Fibroblast of skin of back (primary cell): ENCODE measurements around the gene NTNG1. TPM values are rescaled to one million over a fixed set of nuclear protein-coding genes. Genes with fewer than 3 reads are reported as not detected.

Source experiments
- DNase-seq: peaks from one replicate; pipeline ENCODE4 v3.0.0-alpha.2; 2013
- polyA plus RNA-seq, 2 experiments: library from polyadenylated mRNA; unstranded; fragments of 120-200 nt; gene quantifications; one replicate each; pipeline ENCODE4 v1.2.1, GENCODE V29; 2013; ENCODE audit not compliant: insufficient read length in 2 of 2

Gene NTNG1
- 1.6 TPM for polyA plus RNA-seq (2013, experiment 1 of 2; ENCODE audit: insufficient read length)
- polyA plus RNA-seq (2013, experiment 2 of 2; ENCODE audit: insufficient read length): 0.52 TPM

DNA sequence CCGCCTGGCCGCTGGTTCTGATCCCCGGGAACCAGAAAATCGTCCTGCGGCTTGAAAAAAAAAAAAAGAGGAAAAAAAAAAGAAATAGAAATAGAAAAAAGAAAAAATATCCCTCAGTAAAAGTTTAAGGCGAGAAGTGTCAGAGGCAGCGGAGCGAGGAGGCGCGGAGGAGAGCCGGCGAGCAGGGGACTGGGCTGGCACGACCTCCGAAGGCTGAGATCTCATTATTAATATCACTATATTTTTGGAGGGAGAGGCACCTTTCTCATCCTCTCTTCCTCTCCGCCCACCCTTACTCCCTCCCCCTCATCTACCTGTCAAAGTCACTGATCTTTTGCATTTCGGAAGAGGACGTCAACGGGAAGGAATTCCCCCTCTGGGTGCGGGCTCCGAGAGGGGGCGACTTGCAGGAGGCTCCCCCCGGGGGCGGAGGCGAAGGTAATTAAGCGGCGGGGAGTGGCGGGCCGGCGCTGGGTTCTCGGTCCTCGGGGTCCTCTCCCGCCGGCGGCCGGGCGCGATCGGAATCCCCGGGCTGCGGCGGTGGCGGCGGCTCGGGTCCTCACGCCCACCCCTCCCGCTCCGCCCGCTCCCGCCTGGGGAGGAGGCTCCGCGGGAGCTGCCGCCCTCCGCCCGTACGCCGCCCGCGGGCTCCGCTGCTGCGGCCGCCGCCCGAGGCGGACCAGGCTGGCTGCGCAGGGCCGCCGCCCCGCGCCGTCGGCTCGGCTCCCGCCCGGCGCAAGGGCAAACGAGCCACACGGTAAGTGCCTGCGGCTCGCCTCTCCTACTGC, at the start of gene NTNG1:
Gene NTNG1 (plus strand): TSS at position 337 of the 788 bp plus-strand sequence.
- DNase-seq: peak; percentile 22

DNA sequence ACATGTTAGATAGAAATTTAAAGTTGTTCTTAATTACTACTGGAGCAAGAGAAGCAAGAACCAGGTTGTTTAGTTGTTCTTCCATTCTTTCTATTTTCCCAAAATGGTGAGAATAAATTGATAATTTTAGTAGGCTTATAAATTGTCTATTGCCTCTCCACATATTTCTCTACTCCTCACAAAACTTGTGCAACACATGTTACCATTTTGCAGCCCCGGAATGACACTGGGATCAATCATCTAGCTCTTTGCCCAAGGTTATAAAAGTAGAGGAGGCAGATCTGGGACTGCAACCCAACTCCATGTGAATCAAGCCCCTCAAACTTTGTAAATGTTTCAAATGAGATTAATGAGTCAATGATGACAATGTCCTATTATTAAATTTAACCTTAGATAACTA, 49.4 kb upstream of the NTNG1 start:
- no peak for DNase-seq

DNA sequence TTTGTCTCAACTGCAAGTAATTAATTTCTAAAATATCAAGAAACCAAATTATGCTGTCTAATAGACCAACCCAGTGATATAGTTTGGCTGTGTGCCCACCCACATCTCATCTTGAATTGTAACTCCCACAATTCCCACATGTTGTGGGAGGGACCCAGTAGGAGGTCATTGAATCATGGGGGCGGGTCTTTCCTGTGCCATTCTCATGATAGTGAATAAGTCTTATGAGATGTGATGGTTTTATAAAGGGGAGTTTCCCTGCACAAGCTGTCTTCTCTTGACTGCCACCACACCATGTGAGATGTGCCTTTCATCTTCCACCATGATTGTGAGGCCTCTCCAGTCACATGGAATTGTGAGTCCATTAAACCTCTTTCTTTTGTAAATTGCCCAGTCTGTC, 47.4 kb upstream of the NTNG1 start:
- DNase-seq: peak; percentile 32

DNA sequence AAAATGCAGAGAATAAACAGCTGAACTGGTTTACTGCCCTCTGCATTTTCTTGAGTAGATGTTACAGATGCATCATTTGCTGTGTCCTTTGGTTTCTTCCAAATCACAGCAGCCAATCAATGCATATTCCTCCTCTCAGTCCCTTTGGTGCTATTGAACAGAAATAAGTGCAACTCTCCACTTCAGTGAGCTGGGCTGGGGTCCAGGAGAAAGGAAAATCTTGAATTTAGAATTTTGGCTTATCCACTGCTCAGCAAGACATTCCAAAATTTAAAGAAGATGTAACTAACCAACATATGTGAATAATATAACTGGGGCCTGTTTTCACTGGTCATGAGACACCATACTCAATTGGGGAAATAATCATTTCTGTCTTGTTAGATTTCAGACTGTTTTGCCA, 45.2 kb upstream of the NTNG1 start:
- no peak for DNase-seq

DNA sequence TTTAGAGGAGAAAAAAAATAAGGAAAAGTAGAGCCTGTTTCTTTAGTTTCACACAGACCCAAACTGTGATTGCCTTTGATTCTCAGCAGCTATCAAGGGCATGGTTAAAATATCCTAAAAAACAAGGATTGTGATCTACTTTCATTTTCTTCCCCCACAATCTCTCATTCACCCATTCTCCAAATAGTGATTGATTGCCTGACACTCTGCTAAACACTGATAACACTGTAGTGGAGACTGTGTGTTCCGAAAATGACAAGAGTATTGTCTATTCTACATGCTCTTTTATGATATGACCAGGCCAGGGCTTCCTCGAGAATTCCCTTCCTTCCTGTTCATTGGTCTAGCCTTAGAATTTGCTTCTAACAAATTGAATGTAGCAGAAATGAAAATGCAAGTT, 44.1 kb upstream of the NTNG1 start:
- DNase-seq: no peak

DNA sequence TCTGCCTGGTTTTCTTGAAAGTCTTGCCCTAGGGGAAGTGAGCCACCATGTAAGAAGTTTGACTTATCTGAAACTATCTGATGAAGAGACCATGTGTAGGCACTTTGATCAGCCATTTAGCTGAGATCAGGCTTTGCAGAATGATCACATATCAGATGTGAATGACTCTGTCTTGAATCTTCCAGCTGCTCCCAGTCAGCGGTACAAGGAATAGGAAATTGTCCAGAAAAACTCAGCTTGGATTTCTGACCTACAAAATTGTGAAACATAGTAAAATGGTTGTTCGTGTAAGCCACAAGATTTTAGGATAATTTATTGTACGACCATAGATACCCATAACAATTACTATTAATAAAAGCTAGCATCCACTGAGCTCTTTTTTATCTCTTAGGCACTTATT, 41.9 kb upstream of the NTNG1 start:
- DNase-seq: no peak

DNA sequence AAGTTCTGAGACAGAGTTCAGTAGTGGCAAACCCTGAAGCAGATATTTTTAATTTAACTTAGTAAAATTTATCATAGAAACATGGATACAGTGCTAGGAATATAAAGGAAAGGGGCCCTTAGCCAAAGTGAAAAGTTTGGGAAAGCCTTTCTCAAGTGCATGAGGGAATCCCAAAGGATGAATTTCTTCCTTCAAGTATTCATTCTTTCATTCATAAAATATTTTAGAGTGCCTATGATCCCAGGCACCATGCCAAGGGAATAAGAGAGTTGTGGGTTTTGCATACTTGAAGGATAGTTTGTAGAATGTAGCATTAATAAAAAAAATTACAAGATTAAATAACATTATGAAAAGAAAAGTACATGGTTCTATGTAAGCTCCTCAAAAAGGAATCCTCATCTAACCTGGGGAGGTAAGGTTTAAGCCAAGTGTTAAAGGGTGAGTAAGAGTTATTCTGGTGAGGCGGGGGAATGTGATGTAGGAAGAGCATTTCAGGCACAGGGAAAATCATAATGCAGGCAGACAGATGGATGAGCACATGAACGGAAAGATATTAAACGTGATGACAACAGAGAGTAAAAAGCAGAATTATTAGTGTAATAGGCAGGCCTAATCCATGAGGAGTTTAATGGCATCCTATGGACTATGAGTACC, 40.4 kb upstream of the NTNG1 start:
- DNase-seq: peak; percentile 69

DNA sequence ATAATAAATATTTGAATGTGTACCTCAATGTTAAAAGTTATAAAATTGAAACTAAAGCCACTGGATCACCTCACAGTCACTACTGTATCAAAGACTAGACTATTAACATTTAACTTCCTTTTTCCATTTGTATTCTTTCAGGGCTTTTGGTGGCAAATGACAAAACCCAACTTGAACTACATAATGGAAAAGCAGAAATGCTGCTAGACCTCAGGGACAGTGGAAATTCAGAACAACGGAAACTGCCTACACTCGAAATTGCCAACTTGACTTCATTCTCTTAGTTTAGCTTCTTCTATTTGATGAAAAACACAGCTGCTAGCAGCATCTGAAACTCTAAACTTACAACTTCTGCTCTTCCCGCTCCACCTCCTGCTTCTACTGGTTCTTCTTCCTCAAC, 34.9 kb upstream of the NTNG1 start:
- no peak for DNase-seq

DNA sequence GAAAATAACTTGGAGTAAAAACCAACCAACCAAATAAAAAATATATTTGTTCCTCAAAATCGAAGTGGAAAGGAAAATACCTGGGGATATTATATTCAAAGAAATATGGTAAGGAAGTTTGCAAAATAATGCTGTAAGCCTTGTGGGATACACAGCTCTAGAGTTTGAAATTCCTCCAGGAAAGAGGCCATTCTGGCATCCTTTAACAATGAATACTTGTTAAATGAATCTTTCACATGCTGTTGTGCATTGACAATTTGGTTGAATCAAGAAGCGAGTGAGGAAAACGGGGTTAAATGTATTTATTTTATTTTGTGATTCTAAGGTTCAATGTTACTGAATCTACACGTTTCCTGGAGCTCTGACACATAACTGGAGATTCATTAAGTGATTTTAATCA, 30.5 kb upstream of the NTNG1 start:
- peak; percentile 2 for DNase-seq

DNA sequence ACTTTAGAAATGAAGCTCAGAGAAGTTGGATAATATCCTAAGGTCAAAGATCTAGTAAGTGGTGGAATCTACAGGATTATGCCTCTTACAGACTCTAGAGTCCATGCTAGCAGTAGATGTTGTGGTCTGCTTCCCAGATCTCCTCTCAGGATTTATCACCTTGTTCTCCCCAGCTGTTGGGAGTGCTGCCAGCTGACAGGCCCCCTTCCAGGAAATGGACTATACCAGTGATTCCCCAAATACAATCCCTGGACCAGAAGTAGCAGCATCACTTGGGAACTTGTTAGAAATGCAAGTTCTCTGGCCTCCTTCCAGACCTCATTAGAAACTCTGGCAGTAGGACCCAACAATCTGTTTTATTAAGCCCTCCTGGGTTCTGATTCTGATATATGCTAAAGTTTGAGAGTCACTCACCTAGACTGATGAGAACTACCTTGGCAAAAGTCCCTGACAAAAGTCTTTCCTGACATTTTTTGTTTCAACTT, 24.5 kb upstream of the NTNG1 start:
- no peak for DNase-seq

DNA sequence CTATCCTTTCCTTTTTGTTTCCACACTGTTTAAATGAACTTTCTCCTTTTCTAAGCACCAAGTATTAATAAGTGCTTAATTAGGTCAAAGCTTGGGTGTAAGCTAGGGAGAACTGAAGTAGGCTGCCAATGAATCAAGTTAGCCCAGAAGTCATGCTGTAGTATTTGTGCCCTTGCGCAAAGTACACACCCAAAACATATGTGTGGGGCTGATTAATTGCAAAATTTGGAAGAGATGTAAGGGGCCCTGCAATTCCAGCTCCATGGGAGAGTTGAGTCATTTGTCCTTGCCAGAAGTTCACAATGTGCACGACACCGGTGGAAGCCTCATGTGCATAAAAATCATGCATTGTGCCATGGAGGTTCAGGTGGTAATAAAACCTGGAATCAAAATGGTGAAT, 18.6 kb upstream of the NTNG1 start:
- no peak for DNase-seq

DNA sequence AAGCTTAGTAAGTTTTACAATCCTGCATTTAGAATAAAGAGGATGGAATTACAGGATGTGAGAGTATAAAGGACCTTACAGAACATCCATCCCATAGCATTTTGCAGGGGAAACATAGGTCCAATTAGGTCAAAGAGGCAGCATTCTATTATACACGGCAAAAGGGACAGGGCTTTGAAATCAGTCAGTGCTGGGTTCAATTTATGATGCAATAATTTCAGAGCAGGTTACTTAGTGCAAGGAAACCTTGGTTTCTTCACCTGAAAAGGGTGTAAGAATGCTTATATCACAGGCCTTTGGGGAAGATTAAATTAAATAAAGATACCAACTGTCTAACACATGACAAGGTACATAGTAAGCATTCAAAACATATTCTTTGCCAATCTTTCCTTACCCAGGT, 17.1 kb upstream of the NTNG1 start:
- DNase-seq: no peak

DNA sequence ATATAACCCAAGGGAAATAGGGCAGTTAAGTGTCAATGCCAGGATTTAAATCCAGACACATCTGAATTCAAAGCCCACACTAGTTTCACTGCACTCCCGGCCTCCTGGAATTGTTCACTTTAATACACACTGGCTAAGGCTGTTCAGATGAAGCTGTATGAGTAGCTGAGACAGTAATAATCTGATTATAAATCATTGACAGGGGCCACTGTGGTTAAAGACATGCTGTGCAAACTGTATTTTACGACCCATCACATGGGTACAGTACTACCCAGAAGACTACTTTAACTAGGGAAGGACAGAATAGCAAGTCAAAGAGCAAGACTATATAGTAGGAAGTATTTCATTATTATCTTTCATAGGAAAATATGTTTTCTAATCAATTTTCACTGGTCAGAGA, 16.1 kb upstream of the NTNG1 start:
- no peak for DNase-seq

DNA sequence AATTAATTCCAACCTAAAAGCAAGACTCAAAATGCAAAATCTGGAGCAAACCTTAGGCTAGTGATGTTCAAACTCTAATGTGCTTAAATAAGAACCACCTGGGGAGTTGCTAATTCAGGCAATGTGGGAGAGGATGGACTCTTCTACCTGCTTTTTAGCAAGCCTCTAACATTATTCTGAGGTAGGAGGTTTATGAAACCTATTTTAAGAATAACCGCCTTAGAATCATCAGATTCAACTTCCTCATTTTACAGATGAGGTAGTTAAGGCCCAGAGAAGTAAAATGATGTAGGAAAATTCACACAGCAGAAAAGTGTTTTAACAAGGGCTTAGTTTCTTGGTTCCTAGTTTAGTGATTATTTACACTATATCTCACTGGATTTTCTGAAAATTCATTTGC, 8.6 kb upstream of the NTNG1 start:
- no peak for DNase-seq

DNA sequence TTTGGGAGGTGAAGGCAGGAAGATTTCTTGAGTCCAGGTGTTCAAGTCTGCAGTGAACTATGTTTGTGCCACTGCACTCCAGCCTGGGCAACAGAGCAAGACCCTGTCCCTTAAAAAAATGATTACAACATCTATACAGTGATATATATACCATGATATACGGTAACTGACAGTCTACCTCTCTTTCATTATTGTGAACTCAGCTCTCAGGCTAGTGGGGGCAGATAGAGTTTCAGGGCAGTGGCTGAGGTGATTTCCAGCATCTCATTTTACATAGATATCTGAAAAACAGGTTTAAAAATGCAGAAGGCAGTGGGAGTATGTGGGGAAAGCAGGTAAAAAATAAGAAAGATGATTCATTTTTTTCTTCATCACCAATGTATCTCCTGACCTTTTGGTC, 8.1 kb upstream of the NTNG1 start:
- DNase-seq: no peak

DNA sequence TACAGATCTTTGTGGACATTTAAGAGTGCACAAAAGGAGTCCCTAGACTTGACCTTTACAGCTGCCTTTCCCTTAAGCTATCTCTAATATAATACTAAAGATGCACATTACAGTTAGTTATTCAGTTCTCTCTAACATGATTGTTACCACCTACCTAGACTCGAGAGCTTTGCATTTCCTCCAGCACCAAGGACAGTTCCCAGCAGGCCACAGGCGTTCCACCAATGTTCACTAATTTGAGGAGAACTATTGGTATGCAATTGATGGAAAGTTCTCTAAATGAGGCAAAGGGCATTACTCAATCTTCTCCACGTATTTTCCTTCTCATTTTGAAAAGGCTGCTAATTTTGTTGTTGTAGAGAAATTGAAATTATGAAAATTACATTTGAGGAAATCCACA, 5.4 kb upstream of the NTNG1 start:
- peak; percentile 66 for DNase-seq

DNA sequence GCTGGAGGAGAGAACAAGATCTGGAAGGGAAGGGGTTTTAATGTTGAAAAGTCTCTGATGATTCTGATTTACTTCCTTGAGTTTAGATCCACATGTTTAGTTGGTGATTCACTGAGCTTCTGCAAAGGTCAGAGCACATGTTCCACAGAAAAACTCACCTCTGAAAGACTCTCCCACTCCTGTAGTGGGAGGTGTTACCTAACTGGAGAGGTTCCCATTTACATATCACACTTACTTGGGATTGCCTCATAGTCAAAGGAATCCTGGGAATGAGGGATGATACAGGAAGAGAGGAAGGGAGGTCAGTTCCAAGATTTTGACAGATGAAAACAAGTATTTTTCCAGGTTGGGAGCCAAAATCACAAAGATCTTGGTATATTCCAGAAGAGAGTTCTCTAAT, 2.7 kb upstream of the NTNG1 start:
- DNase-seq: no peak

DNA sequence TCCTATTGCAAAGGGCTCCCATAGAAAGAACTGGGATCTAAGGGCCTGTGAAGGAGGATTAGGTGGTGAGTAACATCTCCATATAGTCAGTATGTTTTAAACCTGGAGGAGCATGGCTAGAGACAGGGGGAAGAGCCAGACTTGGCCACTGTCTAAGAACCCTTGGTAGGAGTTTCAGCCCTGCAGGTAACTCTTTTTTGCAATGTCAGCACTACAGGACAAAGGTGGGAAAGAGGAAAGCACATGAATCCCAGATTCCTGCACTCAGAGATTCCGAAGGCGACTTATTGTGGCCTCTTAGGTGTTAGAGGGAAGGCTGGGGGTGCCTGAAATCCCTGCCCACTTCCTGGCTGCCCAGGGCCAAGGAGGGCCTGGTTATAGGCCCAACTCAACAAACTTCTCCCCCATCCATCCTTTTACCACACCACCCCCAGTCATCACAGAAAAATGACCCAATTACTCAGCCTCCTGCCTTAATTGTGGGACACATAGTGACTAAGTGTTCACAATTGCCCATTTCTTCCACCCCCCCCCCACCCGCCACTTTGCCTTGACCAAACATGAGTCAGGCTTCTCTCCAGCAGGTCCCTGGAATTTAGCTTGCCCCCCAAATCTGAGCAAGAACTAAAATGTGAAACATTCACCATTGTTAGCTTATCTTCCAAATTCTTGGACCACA, 1.9 kb upstream of the NTNG1 start:
- peak; percentile 78 for DNase-seq

DNA sequence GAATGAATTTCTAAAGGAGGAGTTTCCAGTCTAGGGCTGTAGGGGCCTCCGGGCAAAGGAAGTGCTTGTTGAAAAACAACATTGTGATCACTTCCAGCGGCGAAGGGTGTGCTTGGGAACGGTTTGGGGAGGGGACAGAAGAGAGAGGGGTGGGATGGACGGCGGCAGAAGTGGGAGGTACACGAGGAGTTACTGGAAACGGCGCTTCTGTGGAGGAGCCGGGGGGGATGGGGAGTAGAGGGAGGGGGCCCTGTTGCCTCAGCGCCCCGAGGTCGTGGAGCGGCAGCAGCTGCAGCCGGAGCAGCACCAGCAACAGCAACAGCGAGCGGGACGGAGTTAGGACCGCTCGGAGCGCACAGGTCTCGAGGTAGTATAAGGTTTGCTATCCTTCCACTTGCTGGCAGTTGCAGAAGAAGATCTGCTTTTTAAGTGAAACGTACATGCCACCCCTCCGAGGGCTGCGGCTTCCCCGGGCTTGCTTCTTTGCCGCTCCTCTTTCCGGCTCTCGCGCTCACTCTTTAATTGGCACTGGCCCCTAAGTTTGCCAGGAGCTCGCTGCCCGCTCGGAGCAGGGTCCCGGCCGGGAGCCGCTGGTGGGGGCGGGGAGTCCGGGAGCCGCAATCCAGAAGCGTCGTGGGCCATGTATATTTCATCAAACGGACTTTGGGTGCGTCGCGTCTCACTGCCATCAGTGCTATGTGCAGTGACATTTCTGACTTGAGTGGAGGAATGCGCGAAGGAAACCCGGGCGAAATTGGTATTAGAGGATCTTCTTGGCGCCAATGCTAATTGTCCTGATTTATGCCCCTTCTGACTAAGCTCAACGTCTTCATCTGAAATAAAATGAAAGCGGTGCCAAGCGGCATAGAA, 771 bp upstream of the NTNG1 start:
- DNase-seq: peak; percentile 63

DNA sequence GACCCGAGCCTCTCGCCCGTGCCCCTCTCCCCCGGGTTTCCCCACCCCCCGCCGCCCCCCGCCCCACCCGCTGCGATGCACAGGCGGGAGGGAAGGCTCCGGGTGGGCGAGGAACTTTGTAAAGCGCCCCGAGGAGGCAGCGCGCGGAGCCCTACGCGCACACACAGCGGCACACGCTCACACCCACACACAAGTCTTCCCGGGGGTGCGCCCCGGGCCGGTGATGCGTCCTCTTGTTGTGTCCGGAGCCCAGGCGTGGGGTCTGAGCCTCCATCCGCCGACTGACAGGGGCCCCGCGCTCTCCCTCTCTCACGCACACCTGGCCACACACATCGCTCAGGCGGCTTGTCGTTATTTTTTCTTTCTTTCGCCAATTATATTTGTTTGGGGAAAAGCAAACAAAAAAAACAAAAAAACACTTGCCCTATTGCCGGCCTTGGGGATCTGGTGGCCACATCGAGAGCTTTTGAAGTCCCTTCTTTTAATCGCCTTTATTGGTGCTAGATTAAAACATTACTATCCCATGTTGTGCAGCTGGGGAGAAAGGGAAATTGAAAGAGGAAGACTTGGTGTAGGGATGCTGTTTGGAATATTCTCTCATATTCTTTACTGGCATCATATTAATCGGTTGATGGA, 770 bp downstream of the NTNG1 start:
- peak; percentile 18 for DNase-seq

DNA sequence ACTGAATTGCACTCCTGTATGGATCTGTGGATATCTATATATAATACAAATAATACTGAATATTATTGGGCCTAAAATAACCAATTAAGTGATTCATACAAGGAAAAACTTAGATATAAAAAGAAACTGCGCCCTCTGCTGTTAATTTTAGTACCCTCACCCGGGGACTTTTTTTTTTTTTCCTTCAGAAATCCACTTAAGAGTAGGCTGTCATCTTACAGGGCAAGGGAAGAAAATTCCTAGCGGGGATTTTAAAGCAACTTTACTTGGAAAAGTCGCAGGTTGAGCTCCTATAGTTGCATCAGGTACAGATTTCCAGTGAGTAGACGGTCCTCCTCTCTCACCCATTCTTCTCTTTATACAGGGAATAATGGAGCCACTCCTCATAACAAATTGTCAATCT, 1.3 kb downstream of the NTNG1 start:
- peak; percentile 62 for DNase-seq

DNA sequence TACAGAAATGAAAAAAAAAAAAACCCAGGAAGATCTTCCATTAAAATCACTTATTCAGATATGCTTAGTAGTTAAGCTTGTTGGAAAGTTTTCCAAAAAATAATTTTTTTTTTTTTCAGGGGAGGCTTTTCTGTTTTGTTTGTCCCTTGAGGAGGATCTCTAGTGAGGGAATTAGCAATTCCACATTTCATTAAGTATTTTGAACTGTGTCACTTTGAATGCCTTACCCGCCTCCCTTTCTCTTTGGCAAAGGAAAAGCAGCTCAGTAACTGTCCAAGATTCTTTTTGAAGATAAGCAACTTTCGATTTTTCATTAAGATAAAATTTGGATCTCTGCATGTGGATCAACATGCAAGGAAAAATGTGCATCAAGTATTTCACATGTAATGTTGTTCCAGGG, 1.8 kb downstream of the NTNG1 start:
- DNase-seq: no peak
